ENCODE results near the gene LRPAP1. TPM values are rescaled to one million over a fixed set of nuclear protein-coding genes. Genes with fewer than 3 reads are reported as not detected.

The LRPAP1 gene
- total RNA-seq, 4 donors from 2014 or later, result 65.0 to 131 (median 100) TPM

DNA sequence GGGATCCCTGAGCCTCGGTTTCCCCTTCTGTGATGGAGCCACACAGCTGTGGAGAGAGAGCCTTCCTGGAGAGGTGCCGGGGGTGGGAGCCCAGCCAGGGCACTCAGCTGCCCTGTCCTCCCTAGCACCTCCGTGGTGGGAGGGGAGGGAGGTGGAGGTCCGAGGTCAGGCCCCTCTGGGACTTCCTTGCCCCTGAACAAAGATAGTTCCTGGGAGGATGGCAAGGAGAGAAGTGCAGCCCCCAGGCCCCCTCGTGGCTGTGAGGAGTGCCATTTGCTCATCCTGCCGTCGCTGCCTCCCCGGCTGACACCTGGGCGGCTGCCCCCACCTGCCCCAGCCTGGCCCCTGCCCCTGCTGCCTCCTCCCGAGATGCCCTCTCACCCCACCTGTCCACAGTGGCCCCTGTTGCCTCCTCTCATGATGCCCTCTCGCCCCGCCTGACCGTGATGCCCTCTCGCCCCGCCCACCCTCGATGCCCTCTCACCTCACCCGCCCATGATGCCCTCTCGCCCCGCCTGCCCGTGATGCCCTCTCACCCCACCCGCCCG is 56.4 kb downstream of the LRPAP1 start:
- in situ Hi-C loops (cut with MboI; ENCODE audit: low sequenced_read_pairs in 4 of 4), result no loop called here
- TF ChIP-seq POLR2A (IDR thresholded peaks at IDR 0.05), result no peak
- TF ChIP-seq, protein P1, sequence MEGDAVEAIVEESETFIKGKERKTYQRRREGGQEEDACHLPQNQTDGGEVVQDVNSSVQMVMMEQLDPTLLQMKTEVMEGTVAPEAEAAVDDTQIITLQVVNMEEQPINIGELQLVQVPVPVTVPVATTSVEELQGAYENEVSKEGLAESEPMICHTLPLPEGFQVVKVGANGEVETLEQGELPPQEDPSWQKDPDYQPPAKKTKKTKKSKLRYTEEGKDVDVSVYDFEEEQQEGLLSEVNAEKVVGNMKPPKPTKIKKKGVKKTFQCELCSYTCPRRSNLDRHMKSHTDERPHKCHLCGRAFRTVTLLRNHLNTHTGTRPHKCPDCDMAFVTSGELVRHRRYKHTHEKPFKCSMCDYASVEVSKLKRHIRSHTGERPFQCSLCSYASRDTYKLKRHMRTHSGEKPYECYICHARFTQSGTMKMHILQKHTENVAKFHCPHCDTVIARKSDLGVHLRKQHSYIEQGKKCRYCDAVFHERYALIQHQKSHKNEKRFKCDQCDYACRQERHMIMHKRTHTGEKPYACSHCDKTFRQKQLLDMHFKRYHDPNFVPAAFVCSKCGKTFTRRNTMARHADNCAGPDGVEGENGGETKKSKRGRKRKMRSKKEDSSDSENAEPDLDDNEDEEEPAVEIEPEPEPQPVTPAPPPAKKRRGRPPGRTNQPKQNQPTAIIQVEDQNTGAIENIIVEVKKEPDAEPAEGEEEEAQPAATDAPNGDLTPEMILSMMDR (IDR thresholded peaks at IDR 0.05 in 4 of 5, conservative IDR thresholded peaks at IDR 0.05 in 1 of 5), result no peak
- DNase-seq, result peak in 1 of 2 donors; percentile 18

DNA sequence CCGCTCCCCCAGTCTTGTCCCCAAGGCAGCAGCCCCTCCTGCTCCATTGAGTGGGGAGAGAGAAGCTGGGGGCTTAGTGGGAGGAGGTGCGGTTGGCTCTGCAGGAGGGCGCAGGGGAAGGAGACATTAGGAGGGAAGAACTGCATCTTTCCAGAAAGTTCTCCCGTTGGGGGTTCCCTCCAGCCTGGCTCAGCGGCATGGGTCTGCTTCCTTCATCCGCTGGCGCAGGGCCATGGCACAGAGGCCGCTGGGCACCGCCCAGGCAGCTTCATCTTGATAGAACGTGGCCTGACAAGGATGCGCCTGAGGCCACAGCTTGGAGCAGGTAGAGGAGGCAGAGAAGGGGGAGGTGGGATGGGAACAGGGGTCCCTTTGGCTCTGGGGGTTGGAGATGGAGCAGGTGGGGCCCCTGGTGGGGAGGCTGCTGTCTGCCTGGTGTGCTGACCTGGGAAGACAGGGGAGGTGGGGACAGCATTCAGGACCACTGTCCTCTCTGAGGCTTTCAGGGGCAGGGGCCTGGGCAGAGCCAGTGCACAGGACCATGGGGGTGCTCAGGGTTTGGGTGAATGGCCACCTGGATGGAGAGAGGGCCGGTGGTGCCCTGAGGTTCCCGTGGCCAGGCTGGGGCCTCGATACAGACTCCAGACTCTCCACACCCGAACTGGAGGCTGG is 57.0 kb downstream of the LRPAP1 start:
- in situ Hi-C loops (cut with MboI; ENCODE audit: low sequenced_read_pairs in 4 of 4) (no loop called here), intact Hi-C loops (cut with DNase I; ENCODE audit: low total_unique reads) (no loop called here)
- Histone ChIP-seq H3K36me3 (no peaks in the 10 kb centered on the region), H3K9me3 (no peaks in the 10 kb centered on the region), H3K27me3 (no peaks in the 10 kb centered on the region), H3K4me1 (peaks cover 7 to 28% of the 10 kb centered on the region in 2 donors), H3K4me3 (no peak overlapping the region), H3K27ac (no peak overlapping the region)
- ATAC-seq, result no peak
- TF ChIP-seq POLR2A (IDR thresholded peaks at IDR 0.05), result no peak
- TF ChIP-seq, protein P1 (IDR thresholded peaks at IDR 0.05 in 4 of 5, conservative IDR thresholded peaks at IDR 0.05 in 1 of 5), result no peak
- peak in 1 of 2 donors; percentile 22 for DNase-seq

More for the DNA sequence above, 56.4 kb downstream of the LRPAP1 start:
- Histone ChIP-seq H3K4me3 (no peak overlapping the region), H3K9me3 (no peaks in the 10 kb centered on the region), H3K4me1 (peaks cover 13 to 32% of the 10 kb centered on the region in 2 donors), H3K36me3 (no peaks in the 10 kb centered on the region), H3K27ac (no peak overlapping the region), H3K27me3 (no peaks in the 10 kb centered on the region)
- intact Hi-C loops (cut with DNase I; ENCODE audit: low total_unique reads), result no loop called here
- no peak for ATAC-seq

DNA sequence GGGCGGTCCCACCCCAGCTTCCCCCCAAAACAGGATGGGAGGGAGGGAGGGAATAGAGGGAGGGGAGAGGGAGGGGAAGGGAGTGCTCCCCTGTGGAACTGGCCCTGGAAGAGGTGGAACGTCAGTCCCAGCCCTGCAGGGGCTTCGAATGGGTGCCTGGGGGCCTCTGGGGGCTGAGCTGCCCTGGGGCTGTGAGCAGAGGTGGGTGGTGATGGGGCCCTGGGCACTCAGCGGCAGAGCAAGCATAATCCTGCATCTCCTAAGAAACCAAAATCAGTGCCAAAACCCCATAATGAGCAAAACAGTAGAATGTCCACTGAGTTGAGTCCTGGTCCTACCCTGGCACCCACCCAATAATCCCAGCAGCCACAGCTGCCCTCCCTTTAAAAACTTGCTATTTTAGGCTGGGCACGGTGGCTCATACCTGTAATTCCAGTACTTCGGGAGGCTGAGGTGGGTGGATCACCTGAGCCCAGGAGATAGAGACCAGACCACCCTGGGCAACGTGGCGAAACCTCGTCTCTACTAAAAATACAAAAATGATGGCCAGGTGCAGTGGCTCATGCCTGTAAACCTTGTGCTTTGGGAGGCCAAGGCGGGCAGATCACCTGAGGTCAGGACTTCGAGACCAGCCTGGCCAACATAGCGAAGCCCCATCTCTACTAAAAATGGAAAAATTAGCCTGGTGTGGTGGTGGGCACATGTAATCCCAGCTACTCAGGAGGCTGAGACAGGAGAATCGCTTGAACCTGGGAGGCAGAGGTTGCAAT is 58.0 kb downstream of the LRPAP1 start:
- DNase-seq (peak in 1 of 2 donors; percentile 21), ATAC-seq (no peak)
- Histone ChIP-seq H3K27me3 (no peaks in the 10 kb centered on the region), H3K4me3 (no peak overlapping the region), H3K27ac (peak overlapping the region in 2 of 4 donors; percentile 64 to 74), H3K9me3 (no peaks in the 10 kb centered on the region), H3K36me3 (no peaks in the 10 kb centered on the region), H3K4me1 (peaks cover 0 to 28% of the 10 kb centered on the region in 2 donors)
- intact Hi-C loops (cut with DNase I; ENCODE audit: low total_unique reads), result no loop called here
- in situ Hi-C loops (cut with MboI; ENCODE audit: low sequenced_read_pairs in 4 of 4), result loop anchor here in 1 of 4 donors (25.0 kb wide), 1 partner anchor 262 kb away; no protein-coding TSS in a partner anchor
- TF ChIP-seq, protein P1 (IDR thresholded peaks at IDR 0.05 in 4 of 5, conservative IDR thresholded peaks at IDR 0.05 in 1 of 5), result no peak
- no peak for TF ChIP-seq POLR2A (IDR thresholded peaks at IDR 0.05)

DNA sequence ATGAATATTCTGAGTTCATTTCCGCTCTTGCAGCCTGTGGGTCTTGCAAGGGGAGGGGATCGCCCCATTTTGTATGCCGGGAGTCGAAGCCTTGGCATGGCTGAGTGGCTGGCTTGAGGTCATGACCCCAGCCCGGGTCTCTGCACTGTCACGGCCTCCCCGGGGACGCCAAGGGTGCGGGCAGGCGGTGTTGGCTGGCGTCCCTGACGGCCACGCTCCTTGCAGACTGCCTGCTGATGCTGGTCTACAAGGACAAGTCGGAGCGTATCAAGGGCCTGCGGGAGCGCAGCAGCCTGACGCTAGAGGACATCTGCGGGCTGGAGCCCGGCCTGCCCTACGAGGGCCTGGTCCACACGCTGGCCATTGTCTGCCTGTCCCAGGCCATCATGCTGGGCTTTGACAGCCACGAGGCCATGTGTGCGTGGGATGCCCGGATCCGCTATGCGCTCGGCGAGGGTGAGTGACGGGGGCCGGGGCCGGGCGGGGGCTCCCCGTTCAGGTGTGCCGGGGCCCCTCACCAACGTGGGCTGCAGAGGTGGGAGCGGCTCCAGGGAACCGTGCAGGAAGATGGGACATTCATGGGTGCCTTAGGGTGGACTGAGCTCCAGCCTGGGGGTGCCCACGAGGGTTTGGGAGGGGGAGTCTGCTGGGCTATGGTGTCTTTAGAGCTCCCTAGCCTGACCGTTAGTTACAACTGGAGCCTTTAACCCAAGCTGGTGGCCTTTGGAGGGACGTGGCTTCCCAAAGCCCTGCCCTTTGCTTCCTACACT is 58.9 kb downstream of the LRPAP1 start:
- H3K9me3 ChIP-seq, result no peaks in the 10 kb centered on the region
- ATAC-seq, result peak in 1 of 2 donors; percentile 38
- H3K4me1 ChIP-seq, result peaks cover 0 to 30% of the 10 kb centered on the region in 2 donors
- intact Hi-C loops (cut with DNase I; ENCODE audit: low total_unique reads), result no loop called here
- no peak for TF ChIP-seq POLR2A (IDR thresholded peaks at IDR 0.05)
- TF ChIP-seq, protein P1 (IDR thresholded peaks at IDR 0.05 in 4 of 5, conservative IDR thresholded peaks at IDR 0.05 in 1 of 5), result no peak
- in situ Hi-C loops (cut with MboI; ENCODE audit: low sequenced_read_pairs in 4 of 4), result loop anchor here in 1 of 4 donors (25.0 kb wide), 1 partner anchor 261 kb away; no protein-coding TSS in a partner anchor
- DNase-seq, result peak in 1 of 2 donors; percentile 71
- peak overlapping the region; percentile 6 to 74 (median 53) for H3K27ac ChIP-seq
- no peaks in the 10 kb centered on the region for H3K27me3 ChIP-seq
- H3K4me3 ChIP-seq, result no peak overlapping the region
- no peaks in the 10 kb centered on the region for H3K36me3 ChIP-seq
